ENCODE measurements around the gene PTK7. TPM values are rescaled to one million over a fixed set of nuclear protein-coding genes. Genes with fewer than 3 reads are reported as not detected.
"Not testable (repeated sequence)": the region's sequence is repeated elsewhere in the genome, so short reads cannot be mapped to it uniquely, and the experiment has no call there.

The PTK7 gene
- total RNA-seq, 1 experiment from 2014 or later = 48.1 TPM

GRCh38 chr6:43138267-43138666 is 62.2 kb downstream of the PTK7 start:
- Histone ChIP-seq H3K9me2 (replicated peaks; ENCODE audit: low read length) (no peaks in the 10 kb centered on the region), H3K4me2 (ENCODE audit: low read length) (no peak overlapping the region), H3F3A (ENCODE audit: low read length, unreplicated experiment) (no peaks in the 10 kb centered on the region), H3K9me3 (ENCODE audit: low read length) (no peaks in the 10 kb centered on the region), H3K4me3 (ENCODE audit: low read length) (no peak overlapping the region), H3K79me2 (ENCODE audit: low read length) (no peaks in the 10 kb centered on the region), H3K36me3 (ENCODE audit: low read depth, low read length) (no peaks in the 10 kb centered on the region), H2AFZ (ENCODE audit: low read length) (no peak overlapping the region), H3K4me1 (ENCODE audit: insufficient read depth, low read length) (peaks cover 2% of the 10 kb centered on the region; the same call in 1 of the 2 replicates), H3K27me3 (ENCODE audit: low read length) (no peaks in the 10 kb centered on the region), H3K27ac (ENCODE audit: low read length) (no peak overlapping the region), H4K20me1 (ENCODE audit: low read length) (no peaks in the 10 kb centered on the region), H3K9ac (ENCODE audit: low read length) (no peak overlapping the region)
- no peak for ATAC-seq
- no peak for DNase-seq
- intact Hi-C loops (cut with micrococcal nuclease) = no loop called here
- ChIA-PET POLR2A (ENCODE audit: unreplicated experiment) (no interaction called here), CTCF (no interaction called here)
- TF ChIP-seq CTCF (conservative IDR thresholded peaks at IDR 0.05; ENCODE audit: low read depth, low read length) (no peak), EZH2 (IDR thresholded peaks at IDR 0.05; ENCODE audit: low read length, unreplicated experiment) (no peak), EZH2phosphoT487 (IDR thresholded peaks at IDR 0.05; ENCODE audit: borderline replicate concordance, low read length) (no peak)
- no TSS peak for BruUV-seq (replicated peaks)

GRCh38 chr6:43139973-43140372 is 63.9 kb downstream of the PTK7 start:
- BruUV-seq (replicated peaks); DNase-seq; H3K9me3 ChIP-seq (ENCODE audit: low read length); H3K27me3 ChIP-seq (ENCODE audit: low read length); H3K9ac ChIP-seq (ENCODE audit: low read length); POLR2A ChIA-PET (ENCODE audit: unreplicated experiment); H3K27ac ChIP-seq (ENCODE audit: low read length); H3K4me2 ChIP-seq (ENCODE audit: low read length); ATAC-seq; H2AFZ ChIP-seq (ENCODE audit: low read length); H3F3A ChIP-seq (ENCODE audit: low read length, unreplicated experiment); H3K79me2 ChIP-seq (ENCODE audit: low read length); H3K4me3 ChIP-seq (ENCODE audit: low read length); H3K36me3 ChIP-seq (ENCODE audit: low read depth, low read length); CTCF ChIA-PET; H3K9me2 ChIP-seq (replicated peaks; ENCODE audit: low read length); H4K20me1 ChIP-seq (ENCODE audit: low read length): not testable (repeated sequence)
- intact Hi-C loops (cut with micrococcal nuclease) = loop anchor here (5.0 kb wide), 1 partner anchor 133 kb away; no protein-coding TSS in a partner anchor
- H3K4me1 ChIP-seq (ENCODE audit: insufficient read depth, low read length) = peaks cover 18% of the 10 kb centered on the region

GRCh38 chr6:43141644-43142043 is 65.5 kb downstream of the PTK7 start:
- ChIA-PET POLR2A (ENCODE audit: unreplicated experiment) (no interaction called here), CTCF (no interaction called here)
- no peak overlapping the region for H3K4me3 ChIP-seq (ENCODE audit: low read length)
- no peak for DNase-seq
- H3F3A ChIP-seq (ENCODE audit: low read length, unreplicated experiment) = no peaks in the 10 kb centered on the region
- TF ChIP-seq CTCF (conservative IDR thresholded peaks at IDR 0.05; ENCODE audit: low read depth, low read length) = no peak
- TF ChIP-seq EZH2phosphoT487 (IDR thresholded peaks at IDR 0.05; ENCODE audit: borderline replicate concordance, low read length) = no peak
- no peak for TF ChIP-seq EZH2 (IDR thresholded peaks at IDR 0.05; ENCODE audit: low read length, unreplicated experiment)
- ATAC-seq = no peak
- H3K27me3 ChIP-seq (ENCODE audit: low read length) = no peaks in the 10 kb centered on the region
- H3K27ac ChIP-seq (ENCODE audit: low read length) = no peak overlapping the region
- H2AFZ ChIP-seq (ENCODE audit: low read length) = no peak overlapping the region
- H3K4me2 ChIP-seq (ENCODE audit: low read length) = no peak overlapping the region
- BruUV-seq (replicated peaks) = no TSS peak
- H3K36me3 ChIP-seq (ENCODE audit: low read depth, low read length) = no peaks in the 10 kb centered on the region
- H3K9me3 ChIP-seq (ENCODE audit: low read length) = no peaks in the 10 kb centered on the region
- H3K4me1 ChIP-seq (ENCODE audit: insufficient read depth, low read length) = peaks cover 24% of the 10 kb centered on the region
- H3K9me2 ChIP-seq (replicated peaks; ENCODE audit: low read length) = no peaks in the 10 kb centered on the region
- no peak overlapping the region for H3K9ac ChIP-seq (ENCODE audit: low read length)
- no peaks in the 10 kb centered on the region for H4K20me1 ChIP-seq (ENCODE audit: low read length)
- intact Hi-C loops (cut with micrococcal nuclease) = loop anchor here (2.0 to 5.0 kb wide), 2 partner anchors 134 to 241 kb away; no protein-coding TSS in a partner anchor
- no peaks in the 10 kb centered on the region for H3K79me2 ChIP-seq (ENCODE audit: low read length)
